Measurements from ENCODE around the gene ANAPC2.

ANAPC2 gene

GRCh38 chr9:137173796-137174664 is 14.3 kb downstream of the ANAPC2 start:
- Histone ChIP-seq H3K4me3 (ENCODE audit: control insufficient read depth in 1 of 7, extremely low read depth in 1 of 7, insufficient read depth in 4 of 7, low read depth in 2 of 7, low read length in 6 of 7) (no peak overlapping the region), H3K4me1 (ENCODE audit: control extremely low read depth in 1 of 4, control insufficient read depth in 4 of 4, insufficient read depth in 4 of 4, low read length in 3 of 4) (peaks cover 0 to 57% (median 39%) of the 10 kb centered on the region in 4 experiments), H3K9me3 (ENCODE audit: control extremely low read depth in 1 of 5, control insufficient read depth in 4 of 5, insufficient read depth in 2 of 5, low read depth in 1 of 5, low read length in 4 of 5) (no peaks in the 10 kb centered on the region), H3K27ac (ENCODE audit: insufficient read depth in 1 of 2, low read depth in 1 of 2, low read length in 2 of 2, poor library complexity in 1 of 2, severe bottlenecking in 2 of 2) (no peak overlapping the region), H3K27me3 (replicated peaks in 2 of 5; ENCODE audit: control insufficient read depth in 4 of 5, insufficient read depth in 5 of 5, low read length in 4 of 5) (peaks cover 0 to 17% (median 6%) of the 10 kb centered on the region in 5 experiments), H3K36me3 (ENCODE audit: control insufficient read depth in 4 of 4, insufficient read depth in 4 of 4, low read length in 3 of 4) (peaks cover 0 to 13% (median 5%) of the 10 kb centered on the region in 4 experiments)
- WGBS (ENCODE audit: insufficient coverage), result 93% methylated on average over 42 of the region's 45 CpGs
- POLR2A ChIA-PET, result interaction anchor here (0.6 kb wide), 1 partner anchor 78 kb away, joined by 3 read pairs; no protein-coding TSS in a partner anchor
- DNase-seq, result peak in 1 of 3 donors; percentile 16
- CTCF ChIA-PET, result interaction anchor here (5.0 kb wide), 1 partner anchor 15 kb away, joined by 33 read pairs; the partner anchor contains the start of genes ANAPC2 and SSNA1

- ChIA-PET CTCF (interaction anchor here (1.1 to 2.6 kb wide), 3 partner anchors 10 to 66 kb away, joined by 3 to 8 read pairs (median 3); no protein-coding TSS in a partner anchor), POLR2A (interaction anchor here (0.9 to 1.0 kb wide), 2 partner anchors 16 to 46 kb away, joined by 3 to 4 read pairs; partner anchors contain the start of gene SSNA1)
- Histone ChIP-seq H3K27me3 (replicated peaks in 2 of 5; ENCODE audit: control insufficient read depth in 4 of 5, insufficient read depth in 5 of 5, low read length in 4 of 5) (peaks cover 0 to 24% (median 6%) of the 10 kb centered on the region in 5 experiments), H3K4me1 (ENCODE audit: control extremely low read depth in 1 of 4, control insufficient read depth in 4 of 4, insufficient read depth in 4 of 4, low read length in 3 of 4) (peaks cover 0 to 66% (median 45%) of the 10 kb centered on the region in 4 experiments), H3K9me3 (ENCODE audit: control extremely low read depth in 1 of 5, control insufficient read depth in 4 of 5, insufficient read depth in 2 of 5, low read depth in 1 of 5, low read length in 4 of 5) (no peaks in the 10 kb centered on the region), H3K27ac (ENCODE audit: insufficient read depth in 1 of 2, low read depth in 1 of 2, low read length in 2 of 2, poor library complexity in 1 of 2, severe bottlenecking in 2 of 2) (no peak overlapping the region), H3K4me3 (ENCODE audit: control insufficient read depth in 1 of 7, extremely low read depth in 1 of 7, insufficient read depth in 4 of 7, low read depth in 2 of 7, low read length in 6 of 7) (peak overlapping the region in 3 of 7 experiments; percentile 12 to 40 (median 28)), H3K36me3 (ENCODE audit: control insufficient read depth in 4 of 4, insufficient read depth in 4 of 4, low read length in 3 of 4) (peaks cover 0 to 5% (median under 1%) of the 10 kb centered on the region in 4 experiments)
- WGBS (ENCODE audit: insufficient coverage), result 55% methylated on average over 19 of the region's 21 CpGs
- DNase-seq, result peak in 2 of 3 donors; percentile 56 to 68
Observed at GRCh38 chr9:137172901-137173795, 15.2 kb downstream of the ANAPC2 start.

- no peak overlapping the region for H3K27ac ChIP-seq (ENCODE audit: insufficient read depth in 1 of 2, low read depth in 1 of 2, low read length in 2 of 2, poor library complexity in 1 of 2, severe bottlenecking in 2 of 2)
- peaks cover 0 to 81% (median 54%) of the 10 kb centered on the region in 4 experiments for H3K4me1 ChIP-seq (ENCODE audit: control extremely low read depth in 1 of 4, control insufficient read depth in 4 of 4, insufficient read depth in 4 of 4, low read length in 3 of 4)
- no peak overlapping the region for H3K4me3 ChIP-seq (ENCODE audit: control insufficient read depth in 1 of 7, extremely low read depth in 1 of 7, insufficient read depth in 4 of 7, low read depth in 2 of 7, low read length in 6 of 7)
- H3K36me3 ChIP-seq (ENCODE audit: control insufficient read depth in 4 of 4, insufficient read depth in 4 of 4, low read length in 3 of 4), result no peaks in the 10 kb centered on the region
- peak in 1 of 3 donors; percentile 24 for DNase-seq
- H3K9me3 ChIP-seq (ENCODE audit: control extremely low read depth in 1 of 5, control insufficient read depth in 4 of 5, insufficient read depth in 2 of 5, low read depth in 1 of 5, low read length in 4 of 5), result no peaks in the 10 kb centered on the region
- CTCF ChIA-PET, result interaction anchor here (0.8 to 2.6 kb wide), 5 partner anchors 8 to 65 kb away, joined by 3 to 8 read pairs (median 3); partner anchors contain the start of genes RNF224 and SSNA1
- POLR2A ChIA-PET, result interaction anchor here (1.0 kb wide), 1 partner anchor 502 kb away, joined by 3 read pairs; no protein-coding TSS in a partner anchor
- 91% methylated on average over 16 of the region's 22 CpGs for WGBS (ENCODE audit: insufficient coverage)
- H3K27me3 ChIP-seq (replicated peaks in 2 of 5; ENCODE audit: control insufficient read depth in 4 of 5, insufficient read depth in 5 of 5, low read length in 4 of 5), result peaks cover 0 to 43% (median 9%) of the 10 kb centered on the region in 5 experiments
Observed at GRCh38 chr9:137171149-137171900, 17.0 kb downstream of the ANAPC2 start.

GRCh38 chr9:137170486-137171148 is 17.7 kb downstream of the ANAPC2 start:
- H3K4me1 ChIP-seq (ENCODE audit: control extremely low read depth in 1 of 4, control insufficient read depth in 4 of 4, insufficient read depth in 4 of 4, low read length in 3 of 4), result peaks cover 0 to 81% (median 54%) of the 10 kb centered on the region in 4 experiments
- POLR2A ChIA-PET, result interaction anchor here (1.0 kb wide), 1 partner anchor 502 kb away, joined by 3 read pairs; no protein-coding TSS in a partner anchor
- CTCF ChIA-PET, result interaction anchor here (0.8 to 2.6 kb wide), 5 partner anchors 8 to 66 kb away, joined by 3 to 8 read pairs (median 3); partner anchors contain the start of genes RNF224 and SSNA1

GRCh38 chr9:137169896-137170358 is 18.4 kb downstream of the ANAPC2 start, which contains the start of gene LRRC26:
LRRC26 (minus strand) TSS chr9:137170051; CDS start chr9:137169943, 108 bp downstream.
- H3K9me3 ChIP-seq (ENCODE audit: control extremely low read depth in 1 of 5, control insufficient read depth in 4 of 5, insufficient read depth in 2 of 5, low read depth in 1 of 5, low read length in 4 of 5), result no peaks in the 10 kb centered on the region
- 15% methylated on average over 41 of the region's 41 CpGs for WGBS (ENCODE audit: insufficient coverage)

More at GRCh38 chr9:137170486-137171148, 17.7 kb downstream of the ANAPC2 start:
- WGBS (ENCODE audit: insufficient coverage), result 63% methylated on average over 9 of the region's 14 CpGs
- peak in 2 of 3 donors; percentile 28 to 41 for DNase-seq
- H3K27ac ChIP-seq (ENCODE audit: insufficient read depth in 1 of 2, low read depth in 1 of 2, low read length in 2 of 2, poor library complexity in 1 of 2, severe bottlenecking in 2 of 2), result no peak overlapping the region
- H3K4me3 ChIP-seq (ENCODE audit: control insufficient read depth in 1 of 7, extremely low read depth in 1 of 7, insufficient read depth in 4 of 7, low read depth in 2 of 7, low read length in 6 of 7), result peak overlapping the region in 1 of 7 experiments; percentile 75
- no peaks in the 10 kb centered on the region for H3K36me3 ChIP-seq (ENCODE audit: control insufficient read depth in 4 of 4, insufficient read depth in 4 of 4, low read length in 3 of 4)
- peaks cover 0 to 50% (median 13%) of the 10 kb centered on the region in 5 experiments for H3K27me3 ChIP-seq (replicated peaks in 2 of 5; ENCODE audit: control insufficient read depth in 4 of 5, insufficient read depth in 5 of 5, low read length in 4 of 5)
- H3K9me3 ChIP-seq (ENCODE audit: control extremely low read depth in 1 of 5, control insufficient read depth in 4 of 5, insufficient read depth in 2 of 5, low read depth in 1 of 5, low read length in 4 of 5), result no peaks in the 10 kb centered on the region

More at GRCh38 chr9:137169896-137170358, 18.4 kb downstream of the ANAPC2 start, which contains the start of gene LRRC26:
- POLR2A ChIA-PET, result no interaction called here
- H3K4me3 ChIP-seq (ENCODE audit: control insufficient read depth in 1 of 7, extremely low read depth in 1 of 7, insufficient read depth in 4 of 7, low read depth in 2 of 7, low read length in 6 of 7), result peak within 1 kb of the TSS; percentile 27 to 75 (median 52)
- H3K27ac ChIP-seq (ENCODE audit: insufficient read depth in 1 of 2, low read depth in 1 of 2, low read length in 2 of 2, poor library complexity in 1 of 2, severe bottlenecking in 2 of 2), result no peak within 1 kb of the TSS
- H3K4me1 ChIP-seq (ENCODE audit: control extremely low read depth in 1 of 4, control insufficient read depth in 4 of 4, insufficient read depth in 4 of 4, low read length in 3 of 4), result peaks cover 0 to 78% (median 52%) of the 10 kb centered on the region in 4 experiments
- CTCF ChIA-PET, result interaction anchor here (1.4 to 2.6 kb wide), 2 partner anchors 19 to 54 kb away, joined by 6 to 8 read pairs; partner anchors contain the start of genes CYSRT1 and SSNA1
- no peak for DNase-seq
- peaks cover 0 to 57% (median 13%) of the 10 kb centered on the region in 5 experiments for H3K27me3 ChIP-seq (replicated peaks in 2 of 5; ENCODE audit: control insufficient read depth in 4 of 5, insufficient read depth in 5 of 5, low read length in 4 of 5)
- no peaks in the 10 kb centered on the region for H3K36me3 ChIP-seq (ENCODE audit: control insufficient read depth in 4 of 4, insufficient read depth in 4 of 4, low read length in 3 of 4)

All from common myeloid progenitor, CD34-positive (primary cell).